Suprapubic skin (tissue), 4 donors: ENCODE measurements around the gene SHROOM3. TPM values are rescaled to one million over a fixed set of nuclear protein-coding genes. Genes with fewer than 3 reads are reported as not detected.

Experiments
- DNase-seq, 2 donors: peaks; one replicate each; pipeline ENCODE4 v3.0.0-alpha.2; 2019; ENCODE audit warnings: low spot score in 2 of 2
- H3K27ac ChIP-seq: fragments of 200-600 bp; sonication (generic); one replicate; pipeline ENCODE4 v1.5.1; 2019
- H3K27me3 ChIP-seq: fragments of 200-600 bp; sonication (generic); one replicate; pipeline ENCODE4 v1.5.1; 2019
- H3K36me3 ChIP-seq: fragments of 200-600 bp; sonication (generic); one replicate; pipeline ENCODE4 v1.5.1; 2019
- H3K4me1 ChIP-seq: fragments of 200-600 bp; sonication (generic); one replicate; pipeline ENCODE4 v1.5.1; 2019
- H3K4me3 ChIP-seq: fragments of 200-600 bp; sonication (generic); one replicate; pipeline ENCODE4 v1.5.1; 2019; ENCODE audit warnings: mild to moderate bottlenecking
- H3K9me3 ChIP-seq: fragments of 200-600 bp; sonication (generic); one replicate; pipeline ENCODE4 v1.5.1; 2019
- CTCF ChIP-seq, 2 donors: fragments of 200-600 bp in 1 of 2; fragments of 450-650 bp in 1 of 2; sonication (generic) in 1 of 2; IDR thresholded peaks; one replicate each; pipeline ENCODE4 v1.5.1; 2016 to 2019; ENCODE audit warnings: antibody characterized with exemption in 2 of 2, mild to moderate bottlenecking in 1 of 2, moderate library complexity in 1 of 2
- EP300 ChIP-seq: sonication (generic); formaldehyde crosslinking; IDR thresholded peaks from one replicate; pipeline ENCODE4 v1.6.1; 2017; ENCODE audit warnings: antibody characterized with exemption
- POLR2A ChIP-seq, 2 donors: fragments of 450-650 bp; IDR thresholded peaks; one replicate each; pipeline ENCODE4 v1.6.1; 2017; ENCODE audit warnings: antibody characterized with exemption in 2 of 2, mild to moderate bottlenecking in 2 of 2, moderate library complexity in 2 of 2
- POLR2AphosphoS5 ChIP-seq, 3 donors: sonication (generic); formaldehyde crosslinking; IDR thresholded peaks; one replicate each; pipeline ENCODE4 v1.6.1; 2017; ENCODE audit warnings: antibody characterized with exemption in 3 of 3
- WGBS: methylation state at CpG from one replicate; pipeline ENCODE4 v1.1.5; 2018; 5-methylcytosine and 5-hydroxymethylcytosine counted together
- total RNA-seq, 4 donors: library from RNA; depleted of rRNA; stranded (reverse); fragments of >200 nt; gene quantifications; one replicate each; pipeline ENCODE4 v1.1.0, GENCODE V29; 2016

SHROOM3 gene
- total RNA-seq, 4 donors from 2014 or later = 25.7 to 41.4 (median 29.8) TPM

GRCh38 chr4:76749355-76749754, 314.3 kb downstream of the SHROOM3 start:
- Histone ChIP-seq H3K36me3 (no peaks in the 10 kb centered on the region), H3K9me3 (no peaks in the 10 kb centered on the region), H3K27me3 (no peaks in the 10 kb centered on the region), H3K27ac (no peak overlapping the region), H3K4me1 (peaks cover 2% of the 10 kb centered on the region), H3K4me3 (no peak overlapping the region)
- 76% methylated on average over 4 of the region's 4 CpGs for WGBS
- TF ChIP-seq POLR2A (IDR thresholded peaks at IDR 0.05) = no peak
- no peak for TF ChIP-seq CTCF (IDR thresholded peaks at IDR 0.05)
- no peak for TF ChIP-seq EP300
- no peak for TF ChIP-seq POLR2AphosphoS5 (IDR thresholded peaks at IDR 0.05)
- no peak for DNase-seq

GRCh38 chr4:76750716-76751115, 315.7 kb downstream of the SHROOM3 start:
- WGBS = 69% methylated on average over 3 of the region's 3 CpGs
- DNase-seq = no peak
- TF ChIP-seq CTCF (IDR thresholded peaks at IDR 0.05) (no peak), POLR2AphosphoS5 (IDR thresholded peaks at IDR 0.05) (no peak), EP300 (no peak), POLR2A (IDR thresholded peaks at IDR 0.05) (no peak)
- Histone ChIP-seq H3K4me1 (peaks cover 2% of the 10 kb centered on the region), H3K4me3 (no peak overlapping the region), H3K9me3 (no peaks in the 10 kb centered on the region), H3K27ac (no peak overlapping the region), H3K27me3 (no peaks in the 10 kb centered on the region), H3K36me3 (no peaks in the 10 kb centered on the region)

GRCh38 chr4:76751612-76752343, 316.7 kb downstream of the SHROOM3 start:
- DNase-seq = no peak
- Histone ChIP-seq H3K4me3 (no peak overlapping the region), H3K4me1 (peaks cover 2% of the 10 kb centered on the region), H3K27ac (no peak overlapping the region), H3K9me3 (no peaks in the 10 kb centered on the region), H3K36me3 (no peaks in the 10 kb centered on the region), H3K27me3 (no peaks in the 10 kb centered on the region)
- TF ChIP-seq POLR2AphosphoS5 (IDR thresholded peaks at IDR 0.05) (no peak), POLR2A (IDR thresholded peaks at IDR 0.05) (no peak), EP300 (no peak), CTCF (IDR thresholded peaks at IDR 0.05) (no peak)
- 87% methylated on average over 3 of the region's 3 CpGs for WGBS

GRCh38 chr4:76752861-76753501, 318.0 kb downstream of the SHROOM3 start:
- TF ChIP-seq POLR2AphosphoS5 (IDR thresholded peaks at IDR 0.05) (no peak), CTCF (IDR thresholded peaks at IDR 0.05) (no peak), EP300 (no peak), POLR2A (IDR thresholded peaks at IDR 0.05) (no peak)
- H3K36me3 ChIP-seq = no peaks in the 10 kb centered on the region
- H3K4me1 ChIP-seq = peaks cover 7% of the 10 kb centered on the region
- H3K4me3 ChIP-seq = no peak overlapping the region
- no peak for DNase-seq
- H3K27ac ChIP-seq = no peak overlapping the region
- no peaks in the 10 kb centered on the region for H3K9me3 ChIP-seq
- 43% methylated on average over 3 of the region's 3 CpGs for WGBS
- H3K27me3 ChIP-seq = no peaks in the 10 kb centered on the region

GRCh38 chr4:76753814-76754213, 318.8 kb downstream of the SHROOM3 start:
- no peaks in the 10 kb centered on the region for H3K27me3 ChIP-seq
- TF ChIP-seq POLR2AphosphoS5 (IDR thresholded peaks at IDR 0.05) (no peak), EP300 (no peak), CTCF (IDR thresholded peaks at IDR 0.05) (no peak), POLR2A (IDR thresholded peaks at IDR 0.05) (no peak)
- peaks cover 12% of the 10 kb centered on the region for H3K4me1 ChIP-seq
- no peak for DNase-seq
- H3K36me3 ChIP-seq = no peaks in the 10 kb centered on the region
- no peak overlapping the region for H3K27ac ChIP-seq
- 28% methylated on average over 3 of the region's 3 CpGs for WGBS
- H3K9me3 ChIP-seq = no peaks in the 10 kb centered on the region
- no peak overlapping the region for H3K4me3 ChIP-seq
